Tibial nerve (tissue), 4 donors: ENCODE results near the gene KRTAP5-6.

Source experiments
- CTCF ChIP-seq, 5 experiments: fragments of 200-600 bp in 3 of 5; fragments of 450-650 bp in 2 of 5; sonication (generic) in 3 of 5; IDR thresholded peaks; one replicate each; pipeline ENCODE4 v1.5.1; 2016 to 2019; ENCODE audit warnings: antibody characterized with exemption in 5 of 5, mild to moderate bottlenecking in 3 of 5, moderate library complexity in 2 of 5
- EP300 ChIP-seq, 2 donors: sonication (generic); formaldehyde crosslinking; IDR thresholded peaks; one replicate each; pipeline ENCODE4 v1.6.1; 2017; ENCODE audit warnings: antibody characterized with exemption in 2 of 2, mild to moderate bottlenecking in 1 of 2

GRCh38 chr11:1656061-1656441, 40.9 kb upstream of the KRTAP5-6 start:
- TF ChIP-seq CTCF (IDR thresholded peaks at IDR 0.05), result no peak
- TF ChIP-seq EP300 (IDR thresholded peaks at IDR 0.05), result no peak
